ENCODE data around the gene FGD3.

FGD3 gene

DNA sequence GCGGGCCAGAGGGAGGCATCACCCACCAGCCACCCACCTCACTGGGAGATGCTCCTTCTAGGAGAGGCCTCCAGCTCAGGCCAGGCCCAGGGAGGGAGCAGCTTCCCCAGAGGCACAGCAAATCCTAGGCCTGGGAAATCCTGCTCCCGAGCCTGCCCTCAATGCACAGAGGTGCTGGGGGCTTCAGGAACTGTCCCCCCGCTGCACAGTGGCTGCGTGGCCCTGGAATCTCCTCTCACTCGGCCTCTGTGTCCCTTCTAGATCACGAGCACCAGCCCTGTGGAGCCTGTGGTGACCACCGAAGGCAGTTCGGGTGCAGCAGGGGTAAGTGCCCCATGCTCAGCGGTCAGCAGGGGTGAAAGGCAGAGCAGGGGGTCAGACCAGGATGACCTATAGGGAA, 74.7 kb downstream of the FGD3 start:
- TF ChIP-seq, protein P1, sequence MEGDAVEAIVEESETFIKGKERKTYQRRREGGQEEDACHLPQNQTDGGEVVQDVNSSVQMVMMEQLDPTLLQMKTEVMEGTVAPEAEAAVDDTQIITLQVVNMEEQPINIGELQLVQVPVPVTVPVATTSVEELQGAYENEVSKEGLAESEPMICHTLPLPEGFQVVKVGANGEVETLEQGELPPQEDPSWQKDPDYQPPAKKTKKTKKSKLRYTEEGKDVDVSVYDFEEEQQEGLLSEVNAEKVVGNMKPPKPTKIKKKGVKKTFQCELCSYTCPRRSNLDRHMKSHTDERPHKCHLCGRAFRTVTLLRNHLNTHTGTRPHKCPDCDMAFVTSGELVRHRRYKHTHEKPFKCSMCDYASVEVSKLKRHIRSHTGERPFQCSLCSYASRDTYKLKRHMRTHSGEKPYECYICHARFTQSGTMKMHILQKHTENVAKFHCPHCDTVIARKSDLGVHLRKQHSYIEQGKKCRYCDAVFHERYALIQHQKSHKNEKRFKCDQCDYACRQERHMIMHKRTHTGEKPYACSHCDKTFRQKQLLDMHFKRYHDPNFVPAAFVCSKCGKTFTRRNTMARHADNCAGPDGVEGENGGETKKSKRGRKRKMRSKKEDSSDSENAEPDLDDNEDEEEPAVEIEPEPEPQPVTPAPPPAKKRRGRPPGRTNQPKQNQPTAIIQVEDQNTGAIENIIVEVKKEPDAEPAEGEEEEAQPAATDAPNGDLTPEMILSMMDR (IDR thresholded peaks at IDR 0.05; ENCODE audit: insufficient read depth, low read depth, low read length, missing control alignments): no peak
- no peak overlapping the region for H3K4me3 ChIP-seq (ENCODE audit: low read depth, low read length)

DNA sequence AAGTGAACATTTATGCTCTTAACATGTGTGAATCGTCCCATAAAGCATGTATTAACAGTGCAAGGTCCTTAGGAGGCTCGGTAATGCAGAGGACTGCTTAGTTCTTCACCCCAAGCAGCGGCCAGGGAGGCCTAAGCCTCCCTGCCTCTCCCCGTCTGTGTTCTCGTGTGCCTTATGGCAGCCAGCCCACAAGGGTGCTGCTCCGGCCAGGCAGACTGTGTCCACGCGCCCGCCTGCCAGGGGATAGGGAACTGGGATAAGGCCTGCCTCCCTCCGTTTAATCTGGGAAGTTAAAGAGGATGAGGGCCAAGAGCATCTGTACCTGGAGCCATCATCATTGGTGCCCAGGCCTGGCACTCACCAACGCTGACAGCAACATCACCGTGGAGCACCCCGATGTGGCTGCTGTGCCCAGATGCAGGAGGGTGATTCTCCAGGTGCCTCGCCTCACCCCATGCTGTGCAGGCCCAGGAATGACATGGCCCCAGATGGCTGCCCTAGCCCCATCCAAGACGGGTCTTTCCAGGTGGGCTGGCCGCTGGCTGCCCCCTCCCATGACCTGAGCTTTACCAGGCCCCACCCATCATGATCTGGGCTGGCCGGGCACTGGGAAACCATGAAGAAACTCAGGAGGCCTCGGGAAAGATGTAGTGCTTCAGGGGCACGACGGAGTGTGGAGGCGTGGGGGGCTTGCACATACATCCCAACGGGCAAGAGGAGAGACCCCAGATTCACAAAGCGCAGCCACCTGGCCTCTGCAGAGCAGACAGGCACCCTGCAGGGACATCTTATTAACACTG, 75.6 kb downstream of the FGD3 start:
- DNase-seq (ENCODE audit: low read depth): no peak
- H3K4me3 ChIP-seq (ENCODE audit: low read depth, low read length): no peak overlapping the region
- TF ChIP-seq, protein P1 (IDR thresholded peaks at IDR 0.05; ENCODE audit: insufficient read depth, low read depth, low read length, missing control alignments): no peak

More for the DNA sequence above, 74.7 kb downstream of the FGD3 start:
- DNase-seq (ENCODE audit: low read depth): no peak

DNA sequence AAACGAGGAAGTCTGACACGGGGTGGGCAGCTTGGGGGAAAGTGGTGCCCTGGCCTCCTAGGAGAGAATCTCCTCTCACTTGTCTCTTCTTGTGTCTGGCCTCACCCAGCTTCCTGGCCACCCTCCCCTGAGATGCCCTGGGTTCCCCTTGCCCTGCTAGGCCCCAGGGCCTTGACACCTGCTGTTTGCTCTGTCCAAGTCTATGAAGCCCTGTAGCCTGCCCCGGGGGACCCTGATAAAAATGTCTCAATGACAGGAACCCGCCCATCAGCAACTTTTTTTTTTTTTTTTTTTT, 76.1 kb downstream of the FGD3 start:
- no peak for DNase-seq (ENCODE audit: low read depth)
- TF ChIP-seq, protein P1 (IDR thresholded peaks at IDR 0.05; ENCODE audit: insufficient read depth, low read depth, low read length, missing control alignments): no peak
- no peak overlapping the region for H3K4me3 ChIP-seq (ENCODE audit: low read depth, low read length)

DNA sequence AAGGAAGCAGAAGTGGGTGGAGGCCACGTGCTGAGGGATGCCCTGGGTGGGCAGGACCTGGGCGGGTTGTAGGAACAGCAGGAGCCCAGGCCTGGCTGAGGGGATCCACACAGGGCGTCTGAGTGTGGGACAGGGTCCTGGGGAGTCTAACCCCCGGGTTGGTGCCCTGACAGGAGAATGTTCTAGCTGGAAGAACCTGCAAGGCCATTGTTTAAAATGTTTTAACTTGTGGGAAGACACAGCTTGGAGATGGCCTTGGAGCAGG, 77.3 kb downstream of the FGD3 start:
- DNase-seq (ENCODE audit: low read depth): no peak

DNA sequence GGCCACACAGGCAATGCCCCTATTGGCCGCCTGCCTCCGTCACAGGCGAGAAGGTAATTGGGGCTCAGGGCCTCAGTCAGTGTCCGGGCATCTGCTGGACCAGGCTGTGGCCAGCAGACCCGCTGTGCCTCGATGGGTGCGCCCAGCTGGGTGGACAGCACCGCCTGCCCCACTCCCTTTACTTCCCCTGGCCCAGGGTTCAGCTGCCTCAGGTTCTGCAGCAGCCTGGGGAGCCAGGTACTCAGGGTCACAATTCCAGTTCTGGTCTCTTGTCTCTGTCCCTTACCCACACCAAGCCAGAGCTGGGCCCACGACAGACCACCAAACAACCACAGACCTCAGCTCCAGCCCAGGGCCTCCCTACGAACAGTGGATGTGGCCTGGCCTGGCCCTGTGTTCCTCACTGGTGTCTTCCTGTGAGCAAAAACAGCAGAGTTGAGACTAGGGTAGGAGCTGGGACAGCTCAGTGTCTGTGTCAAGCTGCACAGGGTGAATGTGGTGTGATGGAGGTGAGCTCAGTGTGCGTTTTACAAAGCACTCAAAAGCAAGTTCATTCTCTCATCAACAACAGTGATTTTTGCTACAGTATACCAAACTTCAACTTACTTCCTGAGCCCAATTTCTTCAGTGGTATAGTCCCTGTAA, 77.8 kb downstream of the FGD3 start:
- TF ChIP-seq, protein P1 (IDR thresholded peaks at IDR 0.05; ENCODE audit: insufficient read depth, low read depth, low read length, missing control alignments): no peak
- H3K4me3 ChIP-seq (ENCODE audit: low read depth, low read length): no peak overlapping the region
- DNase-seq (ENCODE audit: low read depth): no peak

More for the DNA sequence above, 77.3 kb downstream of the FGD3 start:
- TF ChIP-seq, protein P1 (IDR thresholded peaks at IDR 0.05; ENCODE audit: insufficient read depth, low read depth, low read length, missing control alignments): no peak
- no peak overlapping the region for H3K4me3 ChIP-seq (ENCODE audit: low read depth, low read length)

DNA sequence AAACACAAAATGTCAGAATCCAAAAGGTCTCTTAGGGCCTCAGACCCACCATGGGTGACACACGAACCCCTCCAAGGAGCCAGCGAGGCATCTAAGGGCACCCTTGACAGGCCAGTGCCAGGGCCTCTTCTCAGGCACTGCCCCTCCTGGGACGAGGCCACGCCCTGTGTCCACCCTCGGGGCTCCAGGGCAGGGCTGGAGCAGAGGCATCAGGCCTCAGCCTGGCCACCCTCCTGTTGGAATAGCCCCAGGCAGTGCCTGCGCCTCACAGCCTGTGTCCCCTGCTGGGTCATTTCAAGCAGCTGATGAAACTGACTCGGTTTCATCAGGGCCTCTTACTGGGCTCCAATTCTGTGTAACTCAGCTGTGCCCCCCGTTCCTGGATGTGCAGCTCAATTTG, 78.4 kb downstream of the FGD3 start:
- DNase-seq (ENCODE audit: low read depth): no peak

More for the DNA sequence above, 78.4 kb downstream of the FGD3 start:
- H3K4me3 ChIP-seq (ENCODE audit: low read depth, low read length): no peak overlapping the region
- TF ChIP-seq, protein P1 (IDR thresholded peaks at IDR 0.05; ENCODE audit: insufficient read depth, low read depth, low read length, missing control alignments): no peak
